HG02798 (cell line): ENCODE measurements around the gene PAQR6.
A peak's percentile ranks its signal among the peaks of the same experiment; 100 is the strongest.

Source experiments
- ATAC-seq: cut with Tn5 transposase; IDR thresholded peaks from one replicate; pipeline ENCODE4 v1.9.1; 2021; ENCODE audit warnings: mild to moderate bottlenecking; ENCODE audit not compliant: unreplicated experiment, poor library complexity

The PAQR6 gene

GRCh38 chr1:156200044-156200443 is 47.8 kb downstream of the PAQR6 start:
- no peak for ATAC-seq

DNA sequence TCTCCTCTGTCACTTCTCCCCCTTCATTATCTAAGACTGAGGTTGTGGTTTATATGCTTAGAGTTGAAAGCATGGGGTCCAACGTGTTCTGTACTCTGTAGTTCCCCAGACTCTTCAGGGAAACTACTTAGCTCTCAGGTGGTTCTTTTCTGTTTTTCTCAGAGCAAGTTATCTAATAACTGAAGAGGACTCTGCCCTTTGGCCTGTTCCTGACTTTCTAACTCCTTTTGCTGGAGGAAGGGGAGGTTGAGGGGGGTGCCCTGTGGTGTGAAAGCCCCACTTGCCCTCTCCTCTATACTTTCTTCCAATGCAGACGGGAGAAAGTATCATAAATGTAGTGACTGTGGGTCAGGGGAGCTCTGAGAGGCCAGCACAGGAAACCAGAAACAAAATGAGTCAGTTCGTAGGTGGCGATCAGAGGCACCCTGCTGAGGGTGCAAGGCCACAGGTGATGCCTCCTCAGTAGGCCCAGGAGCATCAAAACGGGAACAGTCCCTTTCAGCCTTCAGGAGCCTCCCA is 49.0 kb downstream of the PAQR6 start:
- peak; percentile 40 for ATAC-seq

DNA sequence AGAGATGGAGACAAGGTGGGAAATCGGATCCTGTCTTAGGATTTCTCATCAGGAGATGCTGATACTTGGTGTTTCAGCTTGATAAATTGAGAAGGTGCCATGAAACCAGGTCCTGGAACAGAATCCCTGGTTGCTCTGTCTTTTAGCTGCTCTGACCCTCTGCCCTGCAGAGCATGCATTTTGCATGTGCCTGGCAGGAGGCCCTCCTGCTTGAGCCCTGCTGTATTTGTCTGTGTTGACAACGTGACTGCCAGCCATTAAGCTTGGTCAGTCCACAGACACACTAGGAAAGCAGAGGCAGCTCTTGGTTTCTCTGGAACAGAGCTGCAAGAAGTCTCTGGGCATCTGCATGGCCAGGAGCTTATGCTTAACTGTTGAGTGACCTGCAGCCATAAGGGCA is 51.4 kb downstream of the PAQR6 start:
- no peak for ATAC-seq

DNA sequence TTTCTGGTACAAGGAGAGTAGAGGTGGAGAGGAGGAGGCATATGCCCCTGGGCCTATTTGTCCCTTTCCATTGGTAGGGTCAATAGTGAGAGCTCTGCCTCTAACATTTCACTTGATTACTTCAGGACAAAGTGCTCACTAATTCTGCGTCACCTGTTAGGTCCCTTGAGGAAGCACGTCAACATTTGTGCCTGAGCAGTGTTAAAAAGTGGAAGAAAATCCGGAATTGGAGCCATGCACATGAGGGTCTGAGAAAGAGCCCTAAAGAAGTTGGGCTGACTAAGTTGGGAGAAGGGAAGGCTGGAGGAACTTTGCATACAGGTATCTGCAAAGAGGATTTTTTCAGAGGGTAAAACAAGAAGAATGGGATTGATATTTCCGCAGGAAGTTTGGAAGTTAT is 52.0 kb downstream of the PAQR6 start:
- no peak for ATAC-seq

DNA sequence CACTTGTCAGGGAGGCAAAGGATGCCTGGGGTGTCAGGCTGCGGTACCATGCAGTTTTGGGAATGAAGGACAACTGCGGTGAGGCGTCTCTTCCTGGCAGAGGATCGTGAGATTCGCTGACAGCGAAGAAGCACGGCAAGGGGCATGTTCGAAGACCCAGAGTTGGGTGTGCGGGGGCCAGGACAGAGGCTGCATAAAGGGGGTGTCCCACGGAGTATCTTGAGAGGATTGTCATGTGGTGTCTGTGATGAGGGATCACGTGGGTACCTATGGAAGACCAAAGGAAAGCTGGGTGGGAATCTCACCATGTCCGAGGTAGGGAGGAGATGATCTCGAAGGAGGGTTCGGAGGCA is 53.6 kb downstream of the PAQR6 start:
- ATAC-seq: no peak

GRCh38 chr1:156193488-156194299 is 54.2 kb downstream of the PAQR6 start, which contains the start of gene SLC25A44:
SLC25A44 (plus strand) TSS chr1:156194104; CDS start chr1:156199848, 5,744 bp downstream.
- peak; percentile 98 for ATAC-seq
